T-helper 2 cell treated with Interferon-gamma antibody and Interleukin-4, amounts not matched to agents 5 μg/mL and 100 μg/mL, for 36 hours (primary cell): ENCODE data around the gene DYNLRB1.
A peak's percentile ranks its signal among the peaks of the same experiment; 100 is the strongest.
"Not testable (repeated sequence)": the region's sequence is repeated elsewhere in the genome, so short reads cannot be mapped to it uniquely, and the experiment has no call there.

Experiments used
- DNase-seq: peaks from one replicate; pipeline ENCODE4 v3.0.0; 2021; ENCODE audit warnings: low spot score
- H3K27ac Mint-ChIP-seq: one replicate; pipeline ENCODE4 v1.8.0; 2021; ENCODE audit warnings: mild to moderate bottlenecking, mixed read lengths
- H3K27me3 Mint-ChIP-seq: one replicate; pipeline ENCODE4 v1.8.0; 2021; ENCODE audit warnings: low read depth, mixed read lengths
- H3K36me3 Mint-ChIP-seq: one replicate; pipeline ENCODE4 v1.8.0; 2021; ENCODE audit warnings: low read depth, mixed read lengths
- H3K4me1 Mint-ChIP-seq: one replicate; pipeline ENCODE4 v1.8.0; 2021; ENCODE audit warnings: low read depth, mixed read lengths
- H3K4me3 Mint-ChIP-seq: one replicate; pipeline ENCODE4 v1.8.0; 2022; ENCODE audit warnings: mild to moderate bottlenecking, moderate library complexity, mixed read lengths
- H3K9me3 Mint-ChIP-seq: one replicate; pipeline ENCODE4 v1.8.0; 2021; ENCODE audit warnings: mixed read lengths

DYNLRB1 gene

GRCh38 chr20:34518863-34519262 lies 2.6 kb downstream of the DYNLRB1 start:
- H3K4me3 Mint-ChIP-seq, H3K27me3 Mint-ChIP-seq, H3K27ac Mint-ChIP-seq, DNase-seq, H3K9me3 Mint-ChIP-seq: not testable (repeated sequence)
- peaks cover 24% of the 10 kb centered on the region for H3K4me1 Mint-ChIP-seq
- peaks cover 18% of the 10 kb centered on the region for H3K36me3 Mint-ChIP-seq

GRCh38 chr20:34519841-34520240 lies 3.6 kb downstream of the DYNLRB1 start:
- H3K4me3 Mint-ChIP-seq, DNase-seq, H3K27me3 Mint-ChIP-seq, H3K27ac Mint-ChIP-seq, H3K9me3 Mint-ChIP-seq: not testable (repeated sequence)
- peaks cover 18% of the 10 kb centered on the region for H3K36me3 Mint-ChIP-seq
- H3K4me1 Mint-ChIP-seq = peaks cover 21% of the 10 kb centered on the region

GRCh38 chr20:34522969-34523871 lies 7.0 kb downstream of the DYNLRB1 start:
- Mint-ChIP-seq H3K27ac (no peak overlapping the region), H3K4me3 (no peak overlapping the region), H3K27me3 (no peaks in the 10 kb centered on the region), H3K9me3 (no peaks in the 10 kb centered on the region), H3K36me3 (peaks cover 33% of the 10 kb centered on the region), H3K4me1 (peaks cover 10% of the 10 kb centered on the region)
- DNase-seq = peak; percentile 13

- Mint-ChIP-seq H3K36me3 (peaks cover 39% of the 10 kb centered on the region), H3K9me3 (no peaks in the 10 kb centered on the region), H3K27ac (no peak overlapping the region), H3K4me3 (no peak overlapping the region), H3K4me1 (peaks cover 4% of the 10 kb centered on the region), H3K27me3 (no peaks in the 10 kb centered on the region)
- DNase-seq = no peak
These were observed 8.2 kb downstream of the DYNLRB1 start for GRCh38 chr20:34524426-34524825.

GRCh38 chr20:34525342-34525708 lies 9.1 kb downstream of the DYNLRB1 start:
- DNase-seq = no peak
- Mint-ChIP-seq H3K27ac (no peak overlapping the region), H3K9me3 (no peaks in the 10 kb centered on the region), H3K4me1 (peaks cover 4% of the 10 kb centered on the region), H3K27me3 (no peaks in the 10 kb centered on the region), H3K36me3 (peaks cover 42% of the 10 kb centered on the region), H3K4me3 (no peak overlapping the region)

- peaks cover 4% of the 10 kb centered on the region for H3K4me1 Mint-ChIP-seq
- H3K36me3 Mint-ChIP-seq = peaks cover 45% of the 10 kb centered on the region
- H3K4me3 Mint-ChIP-seq = no peak overlapping the region
- H3K27ac Mint-ChIP-seq = no peak overlapping the region
- DNase-seq = no peak
- no peaks in the 10 kb centered on the region for H3K9me3 Mint-ChIP-seq
- no peaks in the 10 kb centered on the region for H3K27me3 Mint-ChIP-seq
These were observed 9.6 kb downstream of the DYNLRB1 start for GRCh38 chr20:34525709-34526416.

- DNase-seq = no peak
- Mint-ChIP-seq H3K4me3 (no peak overlapping the region), H3K27me3 (no peaks in the 10 kb centered on the region), H3K4me1 (peaks cover 4% of the 10 kb centered on the region), H3K36me3 (peaks cover 47% of the 10 kb centered on the region), H3K27ac (no peak overlapping the region), H3K9me3 (no peaks in the 10 kb centered on the region)
These were observed 10.2 kb downstream of the DYNLRB1 start for GRCh38 chr20:34526466-34526865.

- H3K27ac Mint-ChIP-seq = no peak overlapping the region
- peaks cover 3% of the 10 kb centered on the region for H3K4me1 Mint-ChIP-seq
- no peak for DNase-seq
These were observed 10.8 kb downstream of the DYNLRB1 start for GRCh38 chr20:34527016-34527415.

GRCh38 chr20:34528921-34529297 lies 12.7 kb downstream of the DYNLRB1 start:
- Mint-ChIP-seq H3K4me1 (no peaks in the 10 kb centered on the region), H3K4me3 (no peak overlapping the region), H3K27ac (no peak overlapping the region), H3K9me3 (no peaks in the 10 kb centered on the region), H3K27me3 (no peaks in the 10 kb centered on the region), H3K36me3 (peaks cover 43% of the 10 kb centered on the region)
- DNase-seq = no peak

More at GRCh38 chr20:34527016-34527415, 10.8 kb downstream of the DYNLRB1 start:
- Mint-ChIP-seq H3K36me3 (peaks cover 47% of the 10 kb centered on the region), H3K4me3 (no peak overlapping the region), H3K9me3 (no peaks in the 10 kb centered on the region), H3K27me3 (no peaks in the 10 kb centered on the region)

- Mint-ChIP-seq H3K36me3 (peaks cover 46% of the 10 kb centered on the region), H3K4me3 (no peak overlapping the region), H3K27me3 (no peaks in the 10 kb centered on the region), H3K9me3 (no peaks in the 10 kb centered on the region), H3K27ac (no peak overlapping the region), H3K4me1 (no peaks in the 10 kb centered on the region)
- DNase-seq = no peak
These were observed 13.5 kb downstream of the DYNLRB1 start for GRCh38 chr20:34529742-34530141.

- H3K9me3 Mint-ChIP-seq = no peaks in the 10 kb centered on the region
- H3K36me3 Mint-ChIP-seq = peaks cover 44% of the 10 kb centered on the region
- no peak overlapping the region for H3K27ac Mint-ChIP-seq
- no peak for DNase-seq
- H3K27me3 Mint-ChIP-seq = no peaks in the 10 kb centered on the region
- no peak overlapping the region for H3K4me3 Mint-ChIP-seq
- H3K4me1 Mint-ChIP-seq = no peaks in the 10 kb centered on the region
These were observed 14.1 kb downstream of the DYNLRB1 start for GRCh38 chr20:34530342-34530741.

GRCh38 chr20:34531608-34532265 lies 15.5 kb downstream of the DYNLRB1 start:
- H3K4me3 Mint-ChIP-seq = no peak overlapping the region
- H3K9me3 Mint-ChIP-seq = no peaks in the 10 kb centered on the region
- no peaks in the 10 kb centered on the region for H3K27me3 Mint-ChIP-seq
- H3K36me3 Mint-ChIP-seq = peaks cover 48% of the 10 kb centered on the region
- no peak for DNase-seq
- H3K4me1 Mint-ChIP-seq = no peaks in the 10 kb centered on the region
- no peak overlapping the region for H3K27ac Mint-ChIP-seq

GRCh38 chr20:34532320-34532719 lies 16.1 kb downstream of the DYNLRB1 start:
- DNase-seq = no peak
- peaks cover 48% of the 10 kb centered on the region for H3K36me3 Mint-ChIP-seq
- H3K4me1 Mint-ChIP-seq = no peaks in the 10 kb centered on the region
- no peaks in the 10 kb centered on the region for H3K27me3 Mint-ChIP-seq
- H3K9me3 Mint-ChIP-seq = no peaks in the 10 kb centered on the region
- no peak overlapping the region for H3K4me3 Mint-ChIP-seq
- H3K27ac Mint-ChIP-seq = no peak overlapping the region

GRCh38 chr20:34532756-34533155 lies 16.5 kb downstream of the DYNLRB1 start:
- no peak overlapping the region for H3K4me3 Mint-ChIP-seq
- H3K27ac Mint-ChIP-seq = no peak overlapping the region
- H3K27me3 Mint-ChIP-seq = no peaks in the 10 kb centered on the region
- H3K36me3 Mint-ChIP-seq = peaks cover 44% of the 10 kb centered on the region
- H3K4me1 Mint-ChIP-seq = no peaks in the 10 kb centered on the region
- no peak for DNase-seq
- no peaks in the 10 kb centered on the region for H3K9me3 Mint-ChIP-seq
